CD4-positive, alpha-beta T cell treated with Interleukin-6 for 4 hours (primary cell): Measurements from ENCODE around the gene NANOS1.
"Not testable (repeated sequence)": the region's sequence is repeated elsewhere in the genome, so short reads cannot be mapped to it uniquely, and the experiment has no call there.

Experiments
- DNase-seq: peaks from one replicate; pipeline ENCODE4 v3.0.0-alpha.2; 2020; ENCODE audit warnings: mixed read lengths

The NANOS1 gene

GRCh38 chr10:119020627-119020946 is 8.9 kb upstream of the NANOS1 start:
- no peak for DNase-seq

GRCh38 chr10:119022846-119023552 is 6.5 kb upstream of the NANOS1 start:
- DNase-seq = no peak

- no peak for DNase-seq
Measured at GRCh38 chr10:119023553-119023868, 6.0 kb upstream of the NANOS1 start.

GRCh38 chr10:119024882-119025281 is 4.6 kb upstream of the NANOS1 start:
- no peak for DNase-seq

- no peak for DNase-seq
Measured at GRCh38 chr10:119025336-119025735, 4.2 kb upstream of the NANOS1 start.

GRCh38 chr10:119025776-119026175 is 3.7 kb upstream of the NANOS1 start:
- DNase-seq = no peak

GRCh38 chr10:119026301-119027110 is 3.0 kb upstream of the NANOS1 start:
- no peak for DNase-seq

GRCh38 chr10:119028445-119028899 is 1.0 kb upstream of the NANOS1 start:
- not testable (repeated sequence) for DNase-seq

GRCh38 chr10:119028900-119029612 is 458 bp upstream of the NANOS1 start:
- DNase-seq = peak; percentile 88

GRCh38 chr10:119030421-119031250 is 1.1 kb downstream of the NANOS1 start:
- DNase-seq = peak; percentile 55

- DNase-seq = no peak
Measured at GRCh38 chr10:119031496-119032059, 2.1 kb downstream of the NANOS1 start.

GRCh38 chr10:119039161-119039560 is 9.6 kb downstream of the NANOS1 start:
- no peak for DNase-seq

GRCh38 chr10:119041326-119041725 is 11.8 kb downstream of the NANOS1 start:
- DNase-seq = no peak

- DNase-seq = no peak
Measured at GRCh38 chr10:119042169-119042568, 12.7 kb downstream of the NANOS1 start.

- no peak for DNase-seq
Measured at GRCh38 chr10:119045561-119045960, 16.0 kb downstream of the NANOS1 start.

GRCh38 chr10:119049361-119049760 is 19.8 kb downstream of the NANOS1 start:
- DNase-seq = no peak

- DNase-seq = no peak
Measured at GRCh38 chr10:119049777-119050176, 20.3 kb downstream of the NANOS1 start.

GRCh38 chr10:119051775-119052174 is 22.3 kb downstream of the NANOS1 start:
- no peak for DNase-seq

GRCh38 chr10:119055472-119055871 is 26.0 kb downstream of the NANOS1 start:
- DNase-seq = no peak

- no peak for DNase-seq
Measured at GRCh38 chr10:119058010-119058409, 28.5 kb downstream of the NANOS1 start.

- DNase-seq = no peak
Measured at GRCh38 chr10:119059557-119059956, 30.0 kb downstream of the NANOS1 start.

GRCh38 chr10:119060107-119060506 is 30.6 kb downstream of the NANOS1 start:
- DNase-seq = no peak

GRCh38 chr10:119061352-119061751 is 31.8 kb downstream of the NANOS1 start:
- DNase-seq = no peak
